ENCODE measurements around the gene KLHDC8B. TPM values are rescaled to one million over a fixed set of nuclear protein-coding genes. Genes with fewer than 3 reads are reported as not detected.
"Not testable (repeated sequence)": the region's sequence is repeated elsewhere in the genome, so short reads cannot be mapped to it uniquely, and the experiment has no call there.

Gene KLHDC8B
- total RNA-seq, 1 experiment from 2014 or later = 27.7 TPM

GRCh38 chr3:49183873-49184272 is 12.5 kb downstream of the KLHDC8B start:
- no peak for DNase-seq
- Histone ChIP-seq H3K27me3 (ENCODE audit: control insufficient read depth, insufficient read depth, low read length) (no peaks in the 10 kb centered on the region), H3K36me3 (replicated peaks; ENCODE audit: control insufficient read depth, insufficient read depth, low read length) (no peaks in the 10 kb centered on the region), H3K4me3 (ENCODE audit: insufficient read depth, low read depth, low read length) (no peak overlapping the region)

- no peak for DNase-seq
- Histone ChIP-seq H3K27me3 (ENCODE audit: control insufficient read depth, insufficient read depth, low read length) (no peaks in the 10 kb centered on the region), H3K4me3 (ENCODE audit: insufficient read depth, low read depth, low read length) (no peak overlapping the region), H3K36me3 (replicated peaks; ENCODE audit: control insufficient read depth, insufficient read depth, low read length) (no peaks in the 10 kb centered on the region)
Observed at GRCh38 chr3:49191741-49192140, 20.3 kb downstream of the KLHDC8B start.

- DNase-seq = peak; percentile 13
- Histone ChIP-seq H3K36me3 (replicated peaks; ENCODE audit: control insufficient read depth, insufficient read depth, low read length) (no peaks in the 10 kb centered on the region), H3K4me3 (ENCODE audit: insufficient read depth, low read depth, low read length) (no peak overlapping the region), H3K27me3 (ENCODE audit: control insufficient read depth, insufficient read depth, low read length) (no peaks in the 10 kb centered on the region)
Observed at GRCh38 chr3:49198161-49198560, 26.8 kb downstream of the KLHDC8B start.

GRCh38 chr3:49198611-49199230 is 27.3 kb downstream of the KLHDC8B start:
- Histone ChIP-seq H3K4me3 (ENCODE audit: insufficient read depth, low read depth, low read length) (no peak overlapping the region), H3K36me3 (replicated peaks; ENCODE audit: control insufficient read depth, insufficient read depth, low read length) (no peaks in the 10 kb centered on the region), H3K27me3 (ENCODE audit: control insufficient read depth, insufficient read depth, low read length) (no peaks in the 10 kb centered on the region)
- DNase-seq = no peak

GRCh38 chr3:49199239-49199899 is 28.0 kb downstream of the KLHDC8B start:
- Histone ChIP-seq H3K36me3 (replicated peaks; ENCODE audit: control insufficient read depth, insufficient read depth, low read length) (no peaks in the 10 kb centered on the region), H3K27me3 (ENCODE audit: control insufficient read depth, insufficient read depth, low read length) (no peaks in the 10 kb centered on the region), H3K4me3 (ENCODE audit: insufficient read depth, low read depth, low read length) (no peak overlapping the region; the same call in 1 of the 2 replicates)
- peak; percentile 85 for DNase-seq

GRCh38 chr3:49199900-49200281 is 28.5 kb downstream of the KLHDC8B start:
- DNase-seq = no peak
- H3K27me3 ChIP-seq (ENCODE audit: control insufficient read depth, insufficient read depth, low read length) = no peaks in the 10 kb centered on the region
- no peaks in the 10 kb centered on the region for H3K36me3 ChIP-seq (replicated peaks; ENCODE audit: control insufficient read depth, insufficient read depth, low read length)
- no peak overlapping the region; the same call in 1 of the 2 replicates for H3K4me3 ChIP-seq (ENCODE audit: insufficient read depth, low read depth, low read length)

GRCh38 chr3:49213541-49213943 is 42.1 kb downstream of the KLHDC8B start:
- Histone ChIP-seq H3K4me3 (ENCODE audit: insufficient read depth, low read depth, low read length) (no peak overlapping the region), H3K36me3 (replicated peaks; ENCODE audit: control insufficient read depth, insufficient read depth, low read length) (no peaks in the 10 kb centered on the region), H3K27me3 (ENCODE audit: control insufficient read depth, insufficient read depth, low read length) (no peaks in the 10 kb centered on the region)
- no peak for DNase-seq

- DNase-seq = no peak
- no peaks in the 10 kb centered on the region for H3K27me3 ChIP-seq (ENCODE audit: control insufficient read depth, insufficient read depth, low read length)
- H3K4me3 ChIP-seq (ENCODE audit: insufficient read depth, low read depth, low read length) = no peak overlapping the region
- no peaks in the 10 kb centered on the region for H3K36me3 ChIP-seq (replicated peaks; ENCODE audit: control insufficient read depth, insufficient read depth, low read length)
Observed at GRCh38 chr3:49213998-49214397, 42.6 kb downstream of the KLHDC8B start.

- not testable (repeated sequence) for H3K4me3 ChIP-seq (ENCODE audit: insufficient read depth, low read depth, low read length); H3K36me3 ChIP-seq (replicated peaks; ENCODE audit: control insufficient read depth, insufficient read depth, low read length); DNase-seq; H3K27me3 ChIP-seq (ENCODE audit: control insufficient read depth, insufficient read depth, low read length)
Observed at GRCh38 chr3:49216687-49217086, 45.3 kb downstream of the KLHDC8B start.

GRCh38 chr3:49217108-49217507 is 45.7 kb downstream of the KLHDC8B start:
- H3K27me3 ChIP-seq (ENCODE audit: control insufficient read depth, insufficient read depth, low read length); H3K4me3 ChIP-seq (ENCODE audit: insufficient read depth, low read depth, low read length); H3K36me3 ChIP-seq (replicated peaks; ENCODE audit: control insufficient read depth, insufficient read depth, low read length); DNase-seq: not testable (repeated sequence)

GRCh38 chr3:49217688-49218470 is 46.5 kb downstream of the KLHDC8B start:
- Histone ChIP-seq H3K27me3 (ENCODE audit: control insufficient read depth, insufficient read depth, low read length) (no peaks in the 10 kb centered on the region), H3K4me3 (ENCODE audit: insufficient read depth, low read depth, low read length) (no peak overlapping the region), H3K36me3 (replicated peaks; ENCODE audit: control insufficient read depth, insufficient read depth, low read length) (no peaks in the 10 kb centered on the region)
- DNase-seq = no peak

GRCh38 chr3:49218471-49218989 is 47.1 kb downstream of the KLHDC8B start:
- not testable (repeated sequence) for H3K36me3 ChIP-seq (replicated peaks; ENCODE audit: control insufficient read depth, insufficient read depth, low read length); DNase-seq

GRCh38 chr3:49219132-49219531 is 47.7 kb downstream of the KLHDC8B start:
- H3K4me3 ChIP-seq (ENCODE audit: insufficient read depth, low read depth, low read length) = no peak overlapping the region
- DNase-seq = no peak
- no peaks in the 10 kb centered on the region for H3K27me3 ChIP-seq (ENCODE audit: control insufficient read depth, insufficient read depth, low read length)
- no peaks in the 10 kb centered on the region for H3K36me3 ChIP-seq (replicated peaks; ENCODE audit: control insufficient read depth, insufficient read depth, low read length)

More at GRCh38 chr3:49218471-49218989, 47.1 kb downstream of the KLHDC8B start:
- not testable (repeated sequence) for H3K4me3 ChIP-seq (ENCODE audit: insufficient read depth, low read depth, low read length); H3K27me3 ChIP-seq (ENCODE audit: control insufficient read depth, insufficient read depth, low read length)

GRCh38 chr3:49220985-49221563 is 49.7 kb downstream of the KLHDC8B start:
- DNase-seq; H3K36me3 ChIP-seq (replicated peaks; ENCODE audit: control insufficient read depth, insufficient read depth, low read length); H3K27me3 ChIP-seq (ENCODE audit: control insufficient read depth, insufficient read depth, low read length); H3K4me3 ChIP-seq (ENCODE audit: insufficient read depth, low read depth, low read length): not testable (repeated sequence)
